Liver (tissue), 9 donors: ENCODE data around the gene RYR2. TPM values are rescaled to one million over a fixed set of nuclear protein-coding genes. Genes with fewer than 3 reads are reported as not detected.
A peak's percentile ranks its signal among the peaks of the same experiment; 100 is the strongest.

ENCODE experiments used
- DNase-seq: peaks from one replicate; pipeline ENCODE4 v3.0.0-alpha.2; 2017; ENCODE audit warnings: low spot score
- H3K27ac ChIP-seq, 2 donors: one replicate each; pipeline ENCODE4 v1.7.0; 2013; ENCODE audit warnings: inconsistent platforms in 2 of 2, low read length in 2 of 2, control low read depth in 1 of 2, low read depth in 1 of 2, mild to moderate bottlenecking in 1 of 2
- H3K27me3 ChIP-seq, 4 donors: one replicate each; pipeline versions ENCODE4 v1.6.1 to v1.7.0; 2013; ENCODE audit warnings: low read length in 3 of 4, inconsistent platforms in 1 of 4, mild to moderate bottlenecking in 1 of 4, moderate library complexity in 1 of 4; ENCODE audit not compliant: control insufficient read depth in 4 of 4, insufficient read depth in 4 of 4
- H3K36me3 ChIP-seq, 4 donors: one replicate each; pipeline versions ENCODE4 v1.6.1 to v1.7.0; 2013; ENCODE audit warnings: low read length in 3 of 4, mild to moderate bottlenecking in 3 of 4, low read depth in 1 of 4, moderate library complexity in 1 of 4; ENCODE audit not compliant: control insufficient read depth in 4 of 4, insufficient read depth in 3 of 4
- H3K4me1 ChIP-seq, 4 donors: one replicate each; pipeline versions ENCODE4 v1.6.1 to v1.7.0; 2013; ENCODE audit warnings: low read length in 3 of 4, mild to moderate bottlenecking in 3 of 4, moderate library complexity in 1 of 4; ENCODE audit not compliant: control insufficient read depth in 4 of 4, insufficient read depth in 4 of 4
- H3K4me3 ChIP-seq, 3 donors: one replicate each; pipeline versions ENCODE4 v1.6.1 to v1.7.0; 2013; ENCODE audit warnings: low read length in 3 of 3, control low read depth in 1 of 3, low read depth in 1 of 3, mild to moderate bottlenecking in 1 of 3
- H3K9ac ChIP-seq, 2 donors: one replicate each; pipeline ENCODE4 v1.7.0; 2013; ENCODE audit warnings: low read length in 2 of 2, mild to moderate bottlenecking in 2 of 2, moderate library complexity in 2 of 2, control low read depth in 1 of 2, low read depth in 1 of 2
- H3K9me3 ChIP-seq, 4 donors: one replicate each; pipeline versions ENCODE4 v1.6.1 to v1.7.0; 2013; ENCODE audit warnings: low read length in 3 of 4; ENCODE audit not compliant: control insufficient read depth in 4 of 4
- EGR1 ChIP-seq, 2 donors: IDR thresholded peaks; 2 replicates each; pipeline ENCODE4 v1.6.1; 2016 to 2018; ENCODE audit warnings: antibody characterized with exemption in 2 of 2, low read depth in 2 of 2
- FOXA1 ChIP-seq: IDR thresholded peaks from 2 replicates; pipeline ENCODE4 v1.6.1; 2016; ENCODE audit warnings: antibody characterized with exemption
- FOXA2 ChIP-seq: IDR thresholded peaks from 2 replicates; pipeline ENCODE4 v1.6.1; 2016; ENCODE audit warnings: antibody characterized with exemption
- GABPA ChIP-seq, 2 donors: IDR thresholded peaks in 1 of 2; conservative IDR thresholded peaks in 1 of 2; 2 replicates each; pipeline ENCODE4 v1.6.1; 2016; ENCODE audit warnings: antibody characterized with exemption in 2 of 2, mild to moderate bottlenecking in 1 of 2, moderate library complexity in 1 of 2
- HNF4A ChIP-seq, 2 donors: conservative IDR thresholded peaks; 2 replicates each; pipeline ENCODE4 v1.6.1; 2016; ENCODE audit warnings: antibody characterized with exemption in 2 of 2, mild to moderate bottlenecking in 2 of 2
- HNF4G ChIP-seq: IDR thresholded peaks from 2 replicates; pipeline ENCODE4 v1.6.1; 2016; ENCODE audit warnings: antibody characterized with exemption
- JUND ChIP-seq, 2 donors: IDR thresholded peaks; 2 replicates each; pipeline ENCODE4 v1.6.1; 2016; ENCODE audit warnings: antibody characterized with exemption in 2 of 2
- NR2F2 ChIP-seq: IDR thresholded peaks from 2 replicates; pipeline ENCODE4 v1.6.1; 2016; ENCODE audit warnings: antibody characterized with exemption
- RAD21 ChIP-seq, 2 donors: IDR thresholded peaks; 2 replicates each; pipeline ENCODE4 v1.6.1; 2016; ENCODE audit warnings: antibody characterized with exemption in 2 of 2, mild to moderate bottlenecking in 2 of 2
- RXRA ChIP-seq, 2 donors: IDR thresholded peaks; 2 replicates each; pipeline ENCODE4 v1.6.1; 2017 to 2018; ENCODE audit warnings: antibody characterized with exemption in 2 of 2, mild to moderate bottlenecking in 1 of 2
- SP1 ChIP-seq: IDR thresholded peaks from 2 replicates; pipeline ENCODE4 v1.6.1; 2018; ENCODE audit warnings: antibody characterized with exemption, mild to moderate bottlenecking
- TAF1 ChIP-seq: conservative IDR thresholded peaks from 2 replicates; pipeline ENCODE4 v1.6.1; 2016; ENCODE audit warnings: antibody characterized with exemption, mild to moderate bottlenecking
- YY1 ChIP-seq: IDR thresholded peaks from 2 replicates; pipeline ENCODE4 v1.6.1; 2016; ENCODE audit warnings: antibody characterized with exemption, mild to moderate bottlenecking
- WGBS: extraction: QIAGEN DNeasy Blood & Tissue Kit; methylation state at CpG from one replicate; pipeline ENCODE4 v1.1.7; 2013; 5-methylcytosine and 5-hydroxymethylcytosine counted together
- polyA plus RNA-seq, 2 donors: library from polyadenylated mRNA; stranded (reverse) in 1 of 2; unstranded in 1 of 2; fragments of 200-250 nt in 1 of 2; fragments of >200 nt in 1 of 2; fragmentation: Nextera tagmentation in 1 of 2; extraction: Ambion mirVana in 1 of 2; gene quantifications; one replicate each; pipeline versions ENCODE4 v1.2.1 to v1.2.3, GENCODE V29; 2013 to 2015
- total RNA-seq, 2 donors: library from RNA; depleted of rRNA; stranded (reverse); fragments of >200 nt; gene quantifications; one replicate each; pipeline ENCODE4 v1.2.3, GENCODE V29; 2014
- TF ChIP-seq, protein P1 (sequence below): fragments of 150-350 bp; IDR thresholded peaks from 2 replicates; pipeline ENCODE4 v1.5.1; 2017; ENCODE audit warnings: improper control_type of control experiment, low read depth, low read length; ENCODE audit not compliant: missing input control
- TF ChIP-seq, protein P2 (sequence below): IDR thresholded peaks from 2 replicates; pipeline ENCODE4 v1.6.1; 2016; ENCODE audit warnings: antibody characterized with exemption
- TF ChIP-seq, protein P3 (sequence below): IDR thresholded peaks from 2 replicates; pipeline ENCODE4 v1.6.1; 2016; ENCODE audit warnings: antibody characterized with exemption
- TF ChIP-seq, protein P4 (sequence below): IDR thresholded peaks from 2 replicates; pipeline ENCODE4 v1.6.1; 2016; ENCODE audit warnings: antibody characterized with exemption
- TF ChIP-seq, protein P5 (sequence below): IDR thresholded peaks from 2 replicates; pipeline ENCODE4 v1.6.1; 2016; ENCODE audit warnings: antibody characterized with exemption, mild to moderate bottlenecking
- donor health status: healthy.
- donor health status: healthy.
- donor health status: healthy.
- donor health status: healthy.
- donor health status: healthy.

The RYR2 gene
- total and polyA plus RNA-seq, 4 donors = 0.06 to 0.75 (median 0.31) TPM

DNA sequence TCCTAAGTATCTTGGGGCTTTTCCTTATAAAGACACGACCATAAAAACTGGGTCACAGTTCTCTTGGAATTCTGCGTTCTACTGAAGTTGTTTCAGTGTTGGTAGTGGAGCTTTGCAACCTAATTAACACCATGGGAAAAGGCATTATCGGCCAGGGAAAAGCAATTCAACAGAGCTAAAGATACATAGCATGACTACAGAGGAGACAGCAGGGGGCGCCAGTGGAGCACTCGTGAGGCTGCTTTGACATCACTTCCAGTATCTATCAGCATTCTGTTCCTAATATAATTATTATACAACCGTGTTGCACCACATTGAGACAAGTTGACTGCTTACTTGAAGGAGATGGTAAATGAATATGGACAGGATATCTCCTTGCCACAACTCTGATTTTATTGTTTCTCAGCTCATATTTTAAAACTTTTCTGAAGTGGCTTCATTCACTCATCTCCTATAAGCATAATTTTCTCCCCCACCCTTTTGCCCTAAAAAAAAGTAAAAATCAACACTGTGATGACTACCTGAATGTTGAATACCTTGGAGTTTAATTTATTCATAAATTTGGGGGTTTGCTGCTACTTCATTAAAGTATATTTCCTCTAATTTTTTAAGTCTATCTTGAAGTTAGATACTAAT, 809.3 kb downstream of the RYR2 start:
- H3K4me1 ChIP-seq = no peaks in the 10 kb centered on the region
- DNase-seq = peak; percentile 55
- no peaks in the 10 kb centered on the region for H3K27me3 ChIP-seq
- H3K36me3 ChIP-seq = no peaks in the 10 kb centered on the region
- no peak overlapping the region for H3K4me3 ChIP-seq
- no peak overlapping the region for H3K9ac ChIP-seq
- 23% methylated on average over 6 of the region's 6 CpGs for WGBS
- TF ChIP-seq EGR1 (IDR thresholded peaks at IDR 0.05; ENCODE audit: low read depth in 2 of 2) (no peak), HNF4G (no peak), FOXA2 (no peak), NR2F2 (no peak), HNF4A (conservative IDR thresholded peaks at IDR 0.05) (no peak), GABPA (IDR thresholded peaks at IDR 0.05 in 1 of 2, conservative IDR thresholded peaks at IDR 0.05 in 1 of 2) (no peak), SP1 (no peak), FOXA1 (no peak), YY1 (no peak), RXRA (IDR thresholded peaks at IDR 0.05) (no peak), RAD21 (IDR thresholded peaks at IDR 0.05) (peak; percentile 71 to 78), JUND (IDR thresholded peaks at IDR 0.05) (no peak)
- TF ChIP-seq, protein P1, sequence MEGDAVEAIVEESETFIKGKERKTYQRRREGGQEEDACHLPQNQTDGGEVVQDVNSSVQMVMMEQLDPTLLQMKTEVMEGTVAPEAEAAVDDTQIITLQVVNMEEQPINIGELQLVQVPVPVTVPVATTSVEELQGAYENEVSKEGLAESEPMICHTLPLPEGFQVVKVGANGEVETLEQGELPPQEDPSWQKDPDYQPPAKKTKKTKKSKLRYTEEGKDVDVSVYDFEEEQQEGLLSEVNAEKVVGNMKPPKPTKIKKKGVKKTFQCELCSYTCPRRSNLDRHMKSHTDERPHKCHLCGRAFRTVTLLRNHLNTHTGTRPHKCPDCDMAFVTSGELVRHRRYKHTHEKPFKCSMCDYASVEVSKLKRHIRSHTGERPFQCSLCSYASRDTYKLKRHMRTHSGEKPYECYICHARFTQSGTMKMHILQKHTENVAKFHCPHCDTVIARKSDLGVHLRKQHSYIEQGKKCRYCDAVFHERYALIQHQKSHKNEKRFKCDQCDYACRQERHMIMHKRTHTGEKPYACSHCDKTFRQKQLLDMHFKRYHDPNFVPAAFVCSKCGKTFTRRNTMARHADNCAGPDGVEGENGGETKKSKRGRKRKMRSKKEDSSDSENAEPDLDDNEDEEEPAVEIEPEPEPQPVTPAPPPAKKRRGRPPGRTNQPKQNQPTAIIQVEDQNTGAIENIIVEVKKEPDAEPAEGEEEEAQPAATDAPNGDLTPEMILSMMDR = peak; percentile 64
- TF ChIP-seq, protein P2, sequence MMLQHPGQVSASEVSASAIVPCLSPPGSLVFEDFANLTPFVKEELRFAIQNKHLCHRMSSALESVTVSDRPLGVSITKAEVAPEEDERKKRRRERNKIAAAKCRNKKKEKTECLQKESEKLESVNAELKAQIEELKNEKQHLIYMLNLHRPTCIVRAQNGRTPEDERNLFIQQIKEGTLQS = no peak
- TF ChIP-seq, protein P3, sequence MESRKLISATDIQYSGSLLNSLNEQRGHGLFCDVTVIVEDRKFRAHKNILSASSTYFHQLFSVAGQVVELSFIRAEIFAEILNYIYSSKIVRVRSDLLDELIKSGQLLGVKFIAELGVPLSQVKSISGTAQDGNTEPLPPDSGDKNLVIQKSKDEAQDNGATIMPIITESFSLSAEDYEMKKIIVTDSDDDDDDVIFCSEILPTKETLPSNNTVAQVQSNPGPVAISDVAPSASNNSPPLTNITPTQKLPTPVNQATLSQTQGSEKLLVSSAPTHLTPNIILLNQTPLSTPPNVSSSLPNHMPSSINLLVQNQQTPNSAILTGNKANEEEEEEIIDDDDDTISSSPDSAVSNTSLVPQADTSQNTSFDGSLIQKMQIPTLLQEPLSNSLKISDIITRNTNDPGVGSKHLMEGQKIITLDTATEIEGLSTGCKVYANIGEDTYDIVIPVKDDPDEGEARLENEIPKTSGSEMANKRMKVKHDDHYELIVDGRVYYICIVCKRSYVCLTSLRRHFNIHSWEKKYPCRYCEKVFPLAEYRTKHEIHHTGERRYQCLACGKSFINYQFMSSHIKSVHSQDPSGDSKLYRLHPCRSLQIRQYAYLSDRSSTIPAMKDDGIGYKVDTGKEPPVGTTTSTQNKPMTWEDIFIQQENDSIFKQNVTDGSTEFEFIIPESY = no peak
- H3K9me3 ChIP-seq = no peaks in the 10 kb centered on the region
- no peak overlapping the region for H3K27ac ChIP-seq

DNA sequence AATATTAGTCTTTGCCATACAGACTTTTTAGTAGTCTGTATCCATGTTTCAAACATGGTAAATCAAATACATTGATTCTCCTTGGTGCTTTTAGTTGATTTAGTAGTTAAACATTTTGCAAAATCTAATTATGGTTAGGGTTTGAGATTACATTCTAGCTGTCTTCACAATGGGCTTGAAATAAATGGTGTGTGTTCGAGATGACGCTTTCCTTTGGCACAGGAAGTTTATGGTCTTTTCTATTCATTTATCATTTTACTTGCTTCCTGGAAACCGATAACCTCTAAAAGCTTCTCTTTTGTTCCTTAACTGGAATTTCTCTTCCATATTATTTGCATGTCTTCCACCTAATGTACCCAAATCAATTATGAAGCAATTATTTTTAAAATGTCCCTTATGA, 810.4 kb downstream of the RYR2 start:
- Histone ChIP-seq H3K9ac (no peak overlapping the region), H3K27me3 (no peaks in the 10 kb centered on the region), H3K4me1 (peaks cover 0 to 2% (median 0%) of the 10 kb centered on the region in 4 donors), H3K4me3 (no peak overlapping the region), H3K36me3 (no peaks in the 10 kb centered on the region), H3K27ac (no peak overlapping the region), H3K9me3 (no peaks in the 10 kb centered on the region)
- TF ChIP-seq GABPA (IDR thresholded peaks at IDR 0.05 in 1 of 2, conservative IDR thresholded peaks at IDR 0.05 in 1 of 2) (no peak), HNF4G (no peak), TAF1 (no peak), HNF4A (conservative IDR thresholded peaks at IDR 0.05) (no peak), YY1 (no peak), NR2F2 (no peak), FOXA2 (no peak), JUND (IDR thresholded peaks at IDR 0.05) (no peak), RXRA (IDR thresholded peaks at IDR 0.05) (no peak), FOXA1 (no peak), EGR1 (IDR thresholded peaks at IDR 0.05; ENCODE audit: low read depth in 2 of 2) (no peak), SP1 (no peak), RAD21 (IDR thresholded peaks at IDR 0.05) (no peak)
- TF ChIP-seq, protein P1 = no peak
- TF ChIP-seq, protein P4, sequence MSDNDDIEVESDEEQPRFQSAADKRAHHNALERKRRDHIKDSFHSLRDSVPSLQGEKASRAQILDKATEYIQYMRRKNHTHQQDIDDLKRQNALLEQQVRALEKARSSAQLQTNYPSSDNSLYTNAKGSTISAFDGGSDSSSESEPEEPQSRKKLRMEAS = no peak
- TF ChIP-seq, protein P2 = no peak
- TF ChIP-seq, protein P3 = no peak
- TF ChIP-seq, protein P5, sequence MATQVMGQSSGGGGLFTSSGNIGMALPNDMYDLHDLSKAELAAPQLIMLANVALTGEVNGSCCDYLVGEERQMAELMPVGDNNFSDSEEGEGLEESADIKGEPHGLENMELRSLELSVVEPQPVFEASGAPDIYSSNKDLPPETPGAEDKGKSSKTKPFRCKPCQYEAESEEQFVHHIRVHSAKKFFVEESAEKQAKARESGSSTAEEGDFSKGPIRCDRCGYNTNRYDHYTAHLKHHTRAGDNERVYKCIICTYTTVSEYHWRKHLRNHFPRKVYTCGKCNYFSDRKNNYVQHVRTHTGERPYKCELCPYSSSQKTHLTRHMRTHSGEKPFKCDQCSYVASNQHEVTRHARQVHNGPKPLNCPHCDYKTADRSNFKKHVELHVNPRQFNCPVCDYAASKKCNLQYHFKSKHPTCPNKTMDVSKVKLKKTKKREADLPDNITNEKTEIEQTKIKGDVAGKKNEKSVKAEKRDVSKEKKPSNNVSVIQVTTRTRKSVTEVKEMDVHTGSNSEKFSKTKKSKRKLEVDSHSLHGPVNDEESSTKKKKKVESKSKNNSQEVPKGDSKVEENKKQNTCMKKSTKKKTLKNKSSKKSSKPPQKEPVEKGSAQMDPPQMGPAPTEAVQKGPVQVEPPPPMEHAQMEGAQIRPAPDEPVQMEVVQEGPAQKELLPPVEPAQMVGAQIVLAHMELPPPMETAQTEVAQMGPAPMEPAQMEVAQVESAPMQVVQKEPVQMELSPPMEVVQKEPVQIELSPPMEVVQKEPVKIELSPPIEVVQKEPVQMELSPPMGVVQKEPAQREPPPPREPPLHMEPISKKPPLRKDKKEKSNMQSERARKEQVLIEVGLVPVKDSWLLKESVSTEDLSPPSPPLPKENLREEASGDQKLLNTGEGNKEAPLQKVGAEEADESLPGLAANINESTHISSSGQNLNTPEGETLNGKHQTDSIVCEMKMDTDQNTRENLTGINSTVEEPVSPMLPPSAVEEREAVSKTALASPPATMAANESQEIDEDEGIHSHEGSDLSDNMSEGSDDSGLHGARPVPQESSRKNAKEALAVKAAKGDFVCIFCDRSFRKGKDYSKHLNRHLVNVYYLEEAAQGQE = no peak
- WGBS = 64% methylated on average over 3 of the region's 3 CpGs
- no peak for DNase-seq
